Sigmoid colon (tissue), 4 donors: ENCODE measurements around the gene THBD.

Source experiments
- CTCF ChIP-seq, 4 experiments: fragments of 450-650 bp in 3 of 4; fragments of 200-600 bp in 1 of 4; IDR thresholded peaks; one replicate each; pipeline ENCODE4 v1.5.1; 2016 to 2019; ENCODE audit warnings: antibody characterized with exemption in 4 of 4, mild to moderate bottlenecking in 3 of 4, moderate library complexity in 2 of 4
- EP300 ChIP-seq, 4 donors: sonication (generic); formaldehyde crosslinking; IDR thresholded peaks; one replicate each; pipeline ENCODE4 v1.6.1; 2017; ENCODE audit warnings: antibody characterized with exemption in 4 of 4

- TF ChIP-seq CTCF (IDR thresholded peaks at IDR 0.05): no peak
- no peak for TF ChIP-seq EP300 (IDR thresholded peaks at IDR 0.05)
Observed at GRCh38 chr20:23092861-23093495, 43.5 kb upstream of the THBD start.
